Stimulated activated CD4-positive, alpha-beta T cell treated with anti-CD3 and anti-CD28 coated beads, TNF-alpha, amount 100 ng/mL, for 4 hours (primary cell): ENCODE data around the gene EEF2.
A peak's percentile ranks its signal among the peaks of the same experiment; 100 is the strongest.
"Not testable (repeated sequence)": the region's sequence is repeated elsewhere in the genome, so short reads cannot be mapped to it uniquely, and the experiment has no call there.

Experiments
- DNase-seq, 3 experiments: peaks; one replicate each; pipeline ENCODE4 v3.0.0-alpha.2; 2020; ENCODE audit warnings: low read depth in 3 of 3

EEF2 gene

DNA sequence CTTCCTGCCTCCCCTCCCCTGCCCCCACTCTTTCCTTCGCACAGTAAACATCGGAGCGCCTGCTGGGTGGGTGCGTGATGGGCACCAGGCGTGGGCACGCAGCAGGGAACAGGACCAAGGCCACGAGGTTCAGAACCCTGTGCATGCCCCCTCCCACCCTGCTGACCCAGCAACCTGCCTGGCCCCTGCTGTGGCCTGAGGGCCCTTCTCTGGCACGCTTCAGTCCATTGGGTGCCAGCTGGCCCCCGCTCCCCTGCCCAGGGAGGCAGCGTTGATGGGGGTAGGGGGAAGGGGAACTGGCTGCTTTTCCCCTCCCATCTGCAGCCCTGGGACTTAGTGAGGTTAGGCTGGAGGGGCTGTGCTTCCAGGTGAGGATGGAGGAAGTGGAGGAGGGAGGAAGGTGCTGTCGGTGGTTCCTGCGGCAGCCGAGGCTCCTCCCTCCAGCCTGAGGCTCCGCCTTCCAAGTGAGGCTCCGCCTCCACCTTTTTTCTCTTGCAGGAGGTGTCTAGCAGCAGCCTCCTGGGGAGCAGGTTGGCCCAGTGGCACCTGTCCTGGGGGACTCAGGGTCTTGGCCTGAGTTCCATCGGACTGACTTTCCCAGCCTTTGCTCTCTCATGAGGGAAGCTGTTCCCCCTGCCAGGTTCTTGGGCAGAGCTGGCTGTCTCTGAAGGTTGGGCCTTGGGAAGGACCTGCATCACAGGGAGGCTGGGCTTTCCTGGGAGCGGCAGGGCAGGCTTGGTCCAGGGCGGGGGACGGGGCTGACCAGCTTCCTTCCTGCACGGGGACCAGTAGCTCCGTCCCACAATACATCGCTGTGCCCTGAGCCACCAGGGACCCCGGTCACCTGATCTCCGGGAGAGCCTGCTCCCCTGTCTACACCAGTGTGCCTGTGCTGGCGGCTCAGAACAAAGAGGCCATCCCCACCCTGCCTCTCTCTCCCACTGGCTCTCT is 29.6 kb upstream of the EEF2 start:
- DNase-seq = no peak

DNA sequence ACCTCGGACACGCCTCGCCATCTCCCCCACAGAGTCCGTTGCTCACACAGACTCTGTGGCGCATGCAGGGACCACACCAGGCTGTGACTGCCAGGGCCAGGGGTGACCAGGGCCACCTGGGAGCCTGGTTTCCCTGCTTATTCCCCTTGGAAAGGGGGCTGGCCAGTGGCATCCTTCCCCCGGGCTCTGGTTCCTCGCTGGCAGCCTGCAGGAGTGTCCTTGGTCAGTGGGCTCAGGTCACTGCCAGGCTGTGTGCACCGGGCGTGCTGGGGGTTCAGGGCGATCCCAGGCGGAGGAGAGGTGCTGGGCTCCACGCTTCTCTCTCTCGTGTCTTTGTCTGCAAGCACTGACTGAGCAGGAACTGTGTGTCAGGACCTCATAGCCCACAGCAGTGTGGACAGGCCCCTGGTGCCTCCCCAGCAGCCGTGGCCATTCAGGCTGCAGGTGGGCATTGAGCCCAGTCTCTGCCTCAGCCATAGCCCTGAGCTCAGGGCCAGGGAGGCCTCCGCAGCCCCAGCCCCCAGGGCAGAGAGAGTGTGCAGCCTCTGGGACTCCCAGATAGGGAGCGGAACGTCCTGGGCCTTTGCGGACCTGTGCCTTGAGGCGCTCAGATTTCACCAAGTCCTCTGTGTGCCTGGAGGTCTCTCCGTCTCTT is 28.8 kb upstream of the EEF2 start:
- no peak for DNase-seq

DNA sequence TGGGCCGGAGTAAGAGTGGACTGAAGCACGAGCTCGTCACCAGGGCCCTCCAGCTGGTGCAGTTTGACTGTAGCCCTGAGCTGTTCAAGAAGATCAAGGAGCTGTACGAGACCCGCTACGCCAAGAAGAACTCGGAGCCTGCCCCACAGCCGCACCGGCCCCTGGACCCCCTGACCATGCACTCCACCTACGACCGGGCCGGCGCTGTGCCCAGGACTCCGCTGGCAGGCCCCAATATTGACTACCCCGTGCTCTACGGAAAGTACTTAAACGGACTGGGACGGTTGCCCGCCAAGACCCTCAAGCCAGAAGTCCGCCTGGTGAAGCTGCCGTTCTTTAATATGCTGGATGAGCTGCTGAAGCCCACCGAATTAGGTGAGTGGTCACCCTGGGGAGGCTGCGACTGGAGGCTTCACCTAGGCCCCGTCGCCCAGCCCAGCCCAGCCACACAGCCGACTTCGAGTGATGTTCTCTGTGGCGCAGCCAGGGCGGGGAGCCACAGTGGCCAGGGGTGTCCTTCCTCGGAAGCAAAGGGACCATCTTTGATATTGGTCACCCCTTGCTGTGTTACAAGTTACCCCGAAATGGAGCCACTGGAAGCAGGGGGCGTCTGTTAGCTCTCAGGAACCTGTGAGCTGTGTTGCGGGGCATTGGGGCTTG is 27.8 kb upstream of the EEF2 start:
- DNase-seq = no peak

DNA sequence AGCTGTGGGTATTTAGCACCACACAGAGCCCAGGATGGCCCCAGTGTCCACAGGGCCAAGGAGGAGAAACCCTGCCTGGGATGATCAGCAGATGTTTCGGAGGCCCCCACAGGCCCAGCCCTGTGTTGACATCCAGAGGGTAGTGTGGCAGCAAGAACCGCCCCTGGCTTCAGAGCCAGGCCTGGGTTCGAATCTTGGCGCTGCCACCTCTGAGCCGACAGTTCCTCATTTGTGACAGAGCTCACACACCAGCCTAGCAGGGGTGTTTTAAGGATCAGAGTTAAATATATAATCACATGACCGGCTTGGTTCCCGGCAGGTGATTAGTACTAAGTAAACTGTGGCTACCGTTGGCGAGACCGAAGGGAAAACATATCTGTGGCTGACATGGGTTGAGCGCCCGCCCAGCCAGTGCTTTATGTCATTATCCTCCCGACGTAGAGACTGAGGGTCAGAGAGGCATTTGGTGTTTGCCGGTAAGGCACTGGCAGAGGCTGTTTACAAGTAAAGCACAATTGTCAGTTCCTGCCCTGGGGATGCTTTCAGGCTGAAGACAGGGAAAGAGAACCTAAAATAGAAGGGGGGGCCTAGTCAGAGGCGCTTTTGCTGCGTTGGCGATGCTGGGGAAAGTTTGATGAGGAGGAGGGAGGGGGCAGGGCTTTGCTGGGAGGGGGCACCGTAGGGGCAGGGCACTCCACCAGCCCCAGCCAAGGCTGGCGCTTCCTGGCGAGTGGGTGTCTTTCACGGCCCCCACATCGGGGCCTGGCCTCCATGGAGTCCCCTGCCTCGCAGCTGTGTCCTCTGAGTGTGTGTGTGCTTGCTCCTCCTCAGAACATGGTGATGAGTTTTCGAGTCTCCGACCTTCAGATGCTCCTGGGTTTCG is 27.1 kb upstream of the EEF2 start:
- DNase-seq = no peak

DNA sequence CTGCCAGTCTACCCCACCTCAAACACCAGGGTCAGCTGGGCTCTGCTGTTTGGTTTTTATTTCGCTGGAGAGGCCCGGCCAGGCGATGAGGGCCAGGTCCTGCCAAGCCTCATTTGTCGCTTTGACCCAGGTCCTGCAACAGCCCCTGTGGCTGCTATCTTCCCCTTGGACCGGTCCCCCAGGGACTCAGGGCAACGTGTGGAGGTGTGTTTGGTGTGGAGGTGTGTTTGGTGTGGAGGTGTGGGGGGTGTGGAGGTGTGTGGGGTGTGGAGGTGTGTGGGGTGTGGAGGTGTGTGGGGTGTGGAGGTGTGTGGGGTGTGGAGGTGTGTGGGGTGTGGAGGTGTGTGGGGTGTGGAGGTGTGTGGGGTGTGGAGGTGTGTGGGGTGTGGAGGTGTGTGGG is 26.2 kb upstream of the EEF2 start:
- not testable (repeated sequence) for DNase-seq

DNA sequence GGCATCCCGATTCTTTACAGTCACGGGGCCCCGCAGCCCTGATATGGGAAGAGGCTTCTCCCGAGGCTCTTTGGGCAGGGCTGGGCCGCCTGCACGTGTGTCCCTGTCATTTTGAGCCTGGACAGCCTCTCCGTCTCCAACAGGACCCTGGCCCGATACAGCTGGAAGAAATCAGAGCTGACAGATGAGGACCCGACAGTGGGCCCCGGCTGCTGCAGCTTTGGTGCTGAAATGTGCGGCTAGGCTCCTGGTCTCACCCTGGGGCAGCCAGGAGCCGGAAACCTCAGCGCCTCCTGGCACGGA is 25.5 kb upstream of the EEF2 start:
- DNase-seq = no peak

DNA sequence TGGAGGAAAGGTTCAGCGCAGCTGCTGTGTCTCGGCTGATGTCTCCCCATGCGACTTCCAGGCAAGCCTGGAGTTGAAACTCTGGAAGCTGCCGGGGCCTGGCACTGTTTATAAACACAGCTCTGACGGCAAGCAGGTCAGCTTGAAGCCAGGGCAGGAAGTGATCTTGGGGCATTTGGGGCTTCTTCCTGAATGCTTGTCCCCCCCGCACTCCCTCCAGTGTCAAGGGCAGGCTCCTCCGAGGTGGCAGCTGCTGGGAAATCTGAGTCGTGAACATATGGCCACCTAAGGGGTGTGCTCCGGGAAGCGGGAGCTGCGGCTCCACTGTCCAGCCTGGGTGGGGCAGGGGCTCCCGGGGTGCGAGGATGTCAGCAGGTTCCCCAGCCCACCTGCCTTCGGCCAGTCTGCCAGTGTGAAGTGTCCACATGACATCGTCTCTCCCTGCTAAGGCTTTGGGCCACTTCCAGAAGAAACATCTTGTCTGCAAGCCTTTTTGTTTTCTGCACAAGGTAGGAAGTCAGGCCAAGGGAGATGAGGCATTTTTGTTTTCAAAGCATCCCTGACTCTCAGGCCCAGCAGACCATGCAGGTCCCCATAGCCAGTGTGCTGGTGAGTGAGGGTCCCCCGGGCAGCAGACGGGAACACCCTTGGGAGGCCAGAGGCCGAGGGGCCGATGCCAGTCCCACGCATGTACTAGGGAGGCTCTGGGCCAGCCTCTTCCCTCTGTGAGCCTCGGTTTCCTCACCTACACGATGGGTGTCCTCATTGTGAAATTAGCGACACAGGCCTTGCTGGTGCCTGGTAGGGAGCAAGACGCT is 24.9 kb upstream of the EEF2 start:
- DNase-seq = no peak

DNA sequence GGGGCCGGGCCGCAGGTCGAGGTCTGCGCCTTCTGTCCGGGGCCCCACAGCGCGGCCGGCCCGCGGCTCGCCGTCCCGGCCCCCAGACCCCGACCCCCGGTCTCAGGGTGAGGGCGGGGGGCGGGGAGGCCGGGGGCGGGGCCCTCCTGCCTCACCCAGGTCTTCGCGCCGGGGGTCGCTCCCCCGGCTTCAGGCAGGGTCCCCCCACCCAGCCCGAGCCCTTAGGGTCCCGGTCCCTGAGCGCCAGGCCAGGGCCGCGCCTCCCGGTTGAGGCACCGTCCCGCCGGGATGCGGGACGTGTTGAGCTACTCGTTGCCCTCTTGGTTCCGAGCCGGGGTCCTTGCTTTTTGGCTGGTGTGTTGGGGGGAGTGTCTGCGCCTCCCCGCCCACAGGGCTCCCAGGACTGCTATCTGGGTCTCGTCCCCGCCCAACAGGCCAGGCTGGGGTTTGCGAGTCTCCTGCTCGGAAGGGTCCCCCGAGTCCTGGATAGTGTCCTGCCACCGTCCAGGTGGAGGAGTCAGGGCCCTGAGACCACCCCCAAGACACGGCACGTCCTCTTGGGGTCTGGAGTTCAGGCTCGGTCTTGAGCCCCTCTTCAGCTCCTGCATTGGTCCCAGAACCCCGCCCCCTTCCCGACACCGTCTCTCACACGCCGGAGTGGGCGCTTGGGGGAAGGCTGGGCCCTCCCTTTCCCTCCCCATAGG is 22.7 kb upstream of the EEF2 start:
- DNase-seq = no peak

DNA sequence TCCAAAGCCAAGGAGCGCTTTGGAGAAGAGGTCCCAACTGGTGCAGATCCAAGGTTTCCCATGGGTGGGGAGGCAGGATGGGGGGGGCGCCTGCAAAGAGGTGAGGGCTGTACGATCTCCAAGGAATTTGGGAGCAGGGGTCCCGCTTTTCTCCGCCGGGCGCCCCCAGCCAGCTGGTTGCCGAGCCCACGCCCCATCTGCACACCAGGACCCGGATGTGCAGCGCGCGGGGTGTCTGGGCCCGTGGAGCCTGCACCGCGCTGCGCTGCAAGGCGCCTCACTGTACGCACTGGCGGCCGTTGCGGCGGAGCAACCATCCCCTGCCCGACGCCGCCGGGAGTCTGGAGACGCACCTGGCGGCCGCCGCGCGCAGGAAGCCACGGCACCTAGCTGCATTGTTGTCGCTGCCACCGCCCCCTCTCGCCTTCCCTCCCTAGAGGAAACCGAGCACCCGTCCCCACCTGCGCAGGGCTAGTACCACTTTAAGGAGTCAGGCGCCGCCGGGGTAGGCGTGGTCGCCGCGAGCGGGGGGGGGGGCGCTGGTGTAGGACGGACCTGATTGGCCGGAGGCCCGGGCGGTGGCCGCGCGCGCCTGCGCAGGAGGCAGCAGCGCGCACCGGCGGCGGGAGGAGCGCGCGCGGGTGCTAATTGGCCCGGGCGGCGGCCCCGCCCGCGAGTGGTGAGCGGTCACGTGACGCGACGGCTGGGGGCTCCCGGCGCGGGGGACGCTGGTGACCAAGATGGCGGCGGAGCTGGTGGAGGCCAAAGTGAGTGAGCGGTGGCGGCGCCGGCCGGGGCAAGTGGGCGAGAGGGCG is 22.0 kb upstream of the EEF2 start, which contains the start of gene PIAS4:
Gene PIAS4, plus strand, starts transcription at position 716 of the 815 bp plus-strand sequence. Its CDS starts 25 bp downstream, at position 741.
- peak; percentile 88 to 95 (median 91) for DNase-seq

DNA sequence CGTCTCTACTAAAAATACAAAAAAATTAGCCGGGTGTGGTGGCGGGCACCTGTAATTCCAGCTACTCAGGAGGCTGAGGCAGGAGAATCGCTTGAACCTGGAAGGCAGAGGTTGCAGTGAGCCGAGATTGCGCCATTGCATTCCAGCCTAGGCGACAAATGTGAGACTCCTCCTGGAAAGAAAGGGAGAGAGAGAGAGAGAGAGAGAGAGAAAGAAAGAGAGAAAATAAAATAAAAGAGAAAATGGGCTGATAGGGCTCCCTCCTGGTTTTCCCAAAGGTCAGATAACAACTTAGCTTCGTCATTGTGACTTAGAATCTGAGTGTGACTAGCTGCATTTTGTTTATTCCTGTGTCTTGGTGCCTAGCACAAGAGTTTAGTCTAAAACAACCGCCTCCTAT is 20.2 kb upstream of the EEF2 start:
- not testable (repeated sequence) for DNase-seq

DNA sequence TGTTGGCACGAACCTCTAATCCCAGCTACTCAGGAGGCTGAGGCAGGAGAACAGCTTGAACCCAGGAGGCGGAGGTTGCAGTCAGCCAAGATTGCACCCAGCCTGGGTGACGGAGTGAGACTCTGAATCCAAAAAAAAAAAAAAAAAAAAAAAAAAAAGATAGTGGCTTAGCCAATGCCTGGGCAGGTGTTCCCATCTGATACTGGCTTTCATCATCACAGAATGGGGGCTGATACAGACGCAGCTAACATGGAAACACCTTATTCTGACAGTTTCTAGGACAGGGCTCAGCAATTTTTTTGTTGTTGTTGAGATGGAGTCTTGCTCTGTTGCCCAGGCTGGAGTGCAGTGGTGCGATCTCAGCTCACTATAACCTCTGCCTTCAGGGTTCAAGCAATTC is 15.5 kb upstream of the EEF2 start:
- not testable (repeated sequence) for DNase-seq

DNA sequence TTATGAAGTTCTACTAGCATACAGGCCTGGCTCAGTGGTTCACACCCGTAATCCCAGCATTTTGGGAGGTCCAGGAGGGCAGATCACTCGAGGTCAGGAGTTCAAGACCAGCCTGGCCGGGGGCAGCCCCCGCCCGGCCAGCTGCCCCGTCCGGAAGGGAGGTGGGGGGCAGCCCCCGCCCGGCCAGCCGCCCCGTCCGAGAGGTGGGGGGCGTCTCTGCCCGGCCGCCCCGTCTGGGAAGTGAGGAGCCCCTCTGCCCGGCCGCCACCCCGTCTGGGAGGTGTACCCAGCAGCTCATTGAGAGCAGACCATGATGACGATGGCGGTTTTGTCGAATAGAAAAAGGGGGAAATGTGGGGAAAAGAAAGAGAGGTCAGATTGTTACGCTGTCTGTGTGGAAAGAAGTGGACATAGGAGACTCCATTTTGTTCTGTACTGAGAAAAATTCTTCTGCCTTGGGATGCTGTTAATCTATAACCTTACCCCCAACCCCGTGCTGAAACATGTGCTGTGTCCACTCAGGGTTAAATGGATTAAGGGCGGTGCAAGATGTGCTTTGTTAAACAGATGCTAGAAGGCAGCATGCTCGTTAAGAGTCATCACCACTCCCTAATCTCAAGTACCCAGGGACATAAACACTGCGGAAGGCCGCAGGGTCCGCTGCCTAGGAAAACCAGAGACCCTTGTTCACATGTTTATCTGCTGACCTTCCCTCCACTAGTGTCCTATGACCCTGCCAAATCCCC is 13.6 kb upstream of the EEF2 start:
- not testable (repeated sequence) for DNase-seq

DNA sequence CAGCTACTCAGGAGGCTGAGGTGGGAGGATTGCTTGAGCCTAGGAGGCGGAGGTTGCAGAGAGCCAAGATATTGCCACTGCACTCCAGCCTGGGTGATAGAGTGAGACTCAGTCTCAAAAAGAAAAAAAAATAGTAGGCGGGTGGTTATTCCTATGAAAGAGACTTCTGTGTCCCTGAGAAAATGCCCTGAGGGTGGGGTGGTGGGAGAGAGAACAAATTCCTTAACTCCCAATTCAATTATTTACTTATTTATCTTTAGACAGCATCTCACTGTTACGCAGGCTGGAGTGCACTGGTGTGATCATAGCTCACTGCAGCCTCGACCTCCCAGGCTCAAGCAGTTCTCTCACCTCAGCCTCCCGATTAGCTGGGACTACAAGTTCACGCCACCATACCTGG is 10.3 kb upstream of the EEF2 start:
- DNase-seq = no peak

DNA sequence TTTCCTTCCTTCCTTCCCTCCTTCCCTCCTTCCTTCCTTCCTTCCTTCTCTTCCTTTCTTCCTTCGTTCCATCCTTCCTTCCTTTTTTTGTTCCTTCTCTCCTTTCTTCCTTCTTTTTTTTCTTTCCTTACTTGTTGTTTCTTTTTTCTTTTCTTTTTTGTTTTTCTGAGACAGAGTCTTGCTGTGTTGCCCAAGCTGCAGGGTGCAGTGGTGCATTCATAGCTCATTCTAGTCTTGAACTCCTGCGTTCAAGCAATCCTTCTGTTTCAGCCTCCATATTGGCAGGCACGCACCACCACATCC is 5.5 kb upstream of the EEF2 start:
- no peak for DNase-seq

DNA sequence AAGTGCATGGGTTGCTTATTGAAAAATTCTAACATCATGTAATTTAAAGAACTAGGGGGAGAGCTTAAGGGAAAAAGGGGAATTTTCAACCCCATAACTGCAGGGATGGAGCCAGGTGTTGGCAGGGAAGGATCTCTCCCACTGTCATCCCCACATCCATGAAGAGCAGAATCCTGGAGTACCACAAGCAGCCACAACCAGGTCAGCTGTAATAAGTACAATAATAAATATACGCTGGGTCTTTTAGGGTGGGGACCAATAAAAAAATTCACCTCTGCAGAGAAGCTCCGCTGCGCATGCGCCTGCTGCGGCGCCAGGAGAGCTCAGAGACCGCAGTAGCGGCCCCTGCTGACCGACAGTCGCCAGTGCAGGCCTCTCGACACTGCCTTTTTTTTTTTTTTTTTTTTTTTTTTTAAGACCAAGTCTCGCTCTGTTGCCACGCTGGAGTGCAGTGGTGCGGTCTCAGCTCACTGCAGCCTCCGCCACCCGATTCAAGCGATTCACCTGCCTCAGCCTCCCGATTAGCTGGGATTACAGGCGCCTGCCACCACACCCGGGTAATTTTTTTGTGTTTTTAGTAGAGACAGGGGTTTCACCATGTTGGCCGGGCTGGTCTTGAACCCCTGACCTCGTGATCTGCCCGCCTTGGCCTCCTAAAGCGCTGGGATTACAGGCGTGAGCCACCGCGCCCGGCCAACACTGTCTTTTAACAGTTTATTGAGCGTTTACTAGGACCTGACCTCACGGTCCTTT is 2.5 kb upstream of the EEF2 start:
- DNase-seq = peak; percentile 68 to 82 (median 79)

DNA sequence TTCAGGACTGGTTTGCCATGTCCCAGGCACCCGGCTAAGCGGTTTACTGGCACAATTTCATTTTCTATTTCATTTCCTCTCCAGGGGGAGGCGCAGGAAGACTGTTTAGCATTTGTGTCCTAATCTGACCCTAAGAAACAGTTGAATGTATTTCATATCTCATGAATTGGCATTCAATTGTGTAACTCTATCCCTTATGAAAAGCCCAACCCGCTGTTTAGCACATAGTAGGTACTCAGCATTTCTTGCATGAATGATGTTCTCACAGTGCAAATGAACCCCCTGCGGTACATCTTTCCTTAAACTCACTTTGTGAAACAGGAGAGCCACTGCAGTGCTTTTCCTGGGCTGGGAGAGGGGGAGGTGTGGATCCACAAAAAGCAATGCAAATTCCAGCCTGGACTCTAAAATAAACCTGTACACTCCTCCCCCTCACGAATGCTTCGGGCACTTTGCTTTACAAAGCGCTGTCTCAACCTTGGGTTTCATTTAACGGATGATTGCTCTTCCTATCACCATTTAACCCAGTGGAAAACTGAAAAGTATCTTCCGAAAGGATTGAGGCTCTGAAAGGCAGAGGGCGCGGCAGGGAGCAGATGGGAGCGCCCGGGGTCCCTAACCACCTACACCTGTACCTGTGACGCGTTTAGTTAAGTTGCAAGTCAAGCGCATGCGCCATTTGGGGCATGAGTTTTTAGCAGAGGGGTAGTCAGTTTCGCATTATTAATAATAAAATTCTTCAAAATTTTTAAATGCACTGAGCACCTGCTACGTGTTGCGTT is 1.2 kb upstream of the EEF2 start:
- DNase-seq = peak in 1 of 3 experiments; percentile 39

DNA sequence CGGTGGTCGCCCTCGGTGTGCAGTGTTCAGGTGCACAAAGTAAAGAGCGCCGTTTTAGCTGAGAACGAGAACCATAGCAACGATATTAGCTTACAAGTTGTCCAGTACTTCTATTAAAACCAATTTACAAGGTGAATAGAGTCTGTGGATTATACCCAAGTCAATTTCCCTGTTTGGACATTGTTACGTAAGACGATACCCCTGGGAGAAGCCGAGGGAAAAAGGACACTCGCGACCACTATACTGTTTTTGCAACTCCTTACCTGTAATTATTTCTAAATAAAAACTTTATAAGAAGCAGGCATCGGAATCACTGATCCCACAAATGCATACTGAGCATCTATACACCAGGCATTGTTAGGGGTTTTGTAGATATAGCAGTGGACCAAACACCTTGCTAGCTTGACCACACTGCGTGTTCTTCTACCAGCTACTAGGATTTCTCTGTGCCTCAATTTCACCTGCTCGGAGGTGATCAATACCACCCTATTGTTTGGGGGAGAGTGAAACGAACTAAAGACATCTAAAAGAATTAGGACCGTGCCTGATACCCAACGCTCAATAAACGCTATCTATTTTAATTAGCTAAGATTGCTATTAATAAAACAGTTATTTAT is 488 bp upstream of the EEF2 start:
- DNase-seq = no peak
